ENCODE results near the gene RUFY1.
"Not testable (repeated sequence)": the region's sequence is repeated elsewhere in the genome, so short reads cannot be mapped to it uniquely, and the experiment has no call there.

DNA sequence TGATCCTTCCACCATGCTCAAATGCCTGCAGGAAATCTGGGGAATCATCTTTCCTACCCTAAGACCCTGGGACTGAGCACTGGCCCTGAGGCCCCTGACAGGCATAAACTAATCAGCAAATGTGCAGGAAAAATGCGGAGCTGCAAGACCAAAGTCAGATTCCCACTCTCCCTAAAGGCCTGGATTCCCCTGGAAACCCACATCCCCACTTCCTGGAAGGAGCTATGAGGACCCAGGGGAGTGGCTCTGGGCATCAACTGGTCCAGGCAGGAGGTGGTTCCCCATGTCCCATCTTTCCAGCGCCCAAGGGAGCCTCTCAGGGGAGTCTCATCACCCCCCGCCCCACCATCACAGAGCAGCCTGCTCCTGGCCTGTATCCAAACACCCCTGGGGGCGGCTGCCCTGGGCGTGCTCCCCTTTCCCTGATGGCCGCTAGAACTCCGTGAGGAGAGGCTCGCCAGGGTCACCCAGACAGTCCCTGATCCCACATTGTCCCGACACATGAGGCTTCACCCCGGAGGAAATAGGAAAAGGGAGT, 98.9 kb downstream of the RUFY1 start:
- TF ChIP-seq, protein P1, sequence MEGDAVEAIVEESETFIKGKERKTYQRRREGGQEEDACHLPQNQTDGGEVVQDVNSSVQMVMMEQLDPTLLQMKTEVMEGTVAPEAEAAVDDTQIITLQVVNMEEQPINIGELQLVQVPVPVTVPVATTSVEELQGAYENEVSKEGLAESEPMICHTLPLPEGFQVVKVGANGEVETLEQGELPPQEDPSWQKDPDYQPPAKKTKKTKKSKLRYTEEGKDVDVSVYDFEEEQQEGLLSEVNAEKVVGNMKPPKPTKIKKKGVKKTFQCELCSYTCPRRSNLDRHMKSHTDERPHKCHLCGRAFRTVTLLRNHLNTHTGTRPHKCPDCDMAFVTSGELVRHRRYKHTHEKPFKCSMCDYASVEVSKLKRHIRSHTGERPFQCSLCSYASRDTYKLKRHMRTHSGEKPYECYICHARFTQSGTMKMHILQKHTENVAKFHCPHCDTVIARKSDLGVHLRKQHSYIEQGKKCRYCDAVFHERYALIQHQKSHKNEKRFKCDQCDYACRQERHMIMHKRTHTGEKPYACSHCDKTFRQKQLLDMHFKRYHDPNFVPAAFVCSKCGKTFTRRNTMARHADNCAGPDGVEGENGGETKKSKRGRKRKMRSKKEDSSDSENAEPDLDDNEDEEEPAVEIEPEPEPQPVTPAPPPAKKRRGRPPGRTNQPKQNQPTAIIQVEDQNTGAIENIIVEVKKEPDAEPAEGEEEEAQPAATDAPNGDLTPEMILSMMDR (IDR thresholded peaks at IDR 0.05; ENCODE audit: low read length) = not testable (repeated sequence)
- not testable (repeated sequence) for TF ChIP-seq EZH2phosphoT487 (IDR thresholded peaks at IDR 0.05; ENCODE audit: low read length); EZH2 (optimal IDR thresholded peaks at IDR 0.05; ENCODE audit: low read depth, low read length)
